ENCODE data around the gene TMED6. TPM values are rescaled to one million over a fixed set of nuclear protein-coding genes. Genes with fewer than 3 reads are reported as not detected.

Gene TMED6
- total and polyA plus RNA-seq, 2 experiments from 2014 or later = 0.29 TPM; not detected in 1

- peaks cover 34% of the 10 kb centered on the region for H3F3A ChIP-seq (replicated peaks; ENCODE audit: low read depth)
- no peak overlapping the region for H3K27ac ChIP-seq (ENCODE audit: low read depth)
- ATAC-seq = no peak
- peaks cover 16% of the 10 kb centered on the region for H4K20me1 ChIP-seq (replicated peaks; ENCODE audit: insufficient read depth)
- Mint-ChIP-seq H3K36me3 (ENCODE audit: low read depth) (peaks cover 67% of the 10 kb centered on the region), H3K4me3 (no peak overlapping the region), H3K27me3 (ENCODE audit: insufficient read depth, low read depth, poor library complexity) (peaks cover 11% of the 10 kb centered on the region), H3K9me3 (no peaks in the 10 kb centered on the region; the same call in 2 of the 3 replicates), H3K4me1 (peaks cover 10% of the 10 kb centered on the region; the same call in 2 of the 3 replicates), H3K27ac (no peak overlapping the region)
- H3K4me2 ChIP-seq = no peak overlapping the region
- no peak for DNase-seq (ENCODE audit: low spot score)
- H2AFZ ChIP-seq = no peak overlapping the region
- H3K27me3 ChIP-seq (ENCODE audit: insufficient read depth) = no peaks in the 10 kb centered on the region
- H3K4me3 ChIP-seq = no peak overlapping the region
- H3K4me1 ChIP-seq (ENCODE audit: insufficient read depth) = peaks cover 6% of the 10 kb centered on the region; the same call in 1 of the 2 replicates
- H3K79me2 ChIP-seq (replicated peaks; ENCODE audit: insufficient read depth) = peaks cover 47% of the 10 kb centered on the region
- peaks cover 23% of the 10 kb centered on the region for H3K36me3 ChIP-seq (ENCODE audit: insufficient read depth)
- TF ChIP-seq POLR2AphosphoS5 (IDR thresholded peaks at IDR 0.05; ENCODE audit: low read depth) (no peak), CTCF (conservative IDR thresholded peaks at IDR 0.05; ENCODE audit: low read depth in 2 of 2) (no peak), ZNF114 (CRISPR knock-in tag; IDR thresholded peaks at IDR 0.05) (no peak), JUNB (IDR thresholded peaks at IDR 0.05; ENCODE audit: unreplicated experiment) (no peak), EZH2 (IDR thresholded peaks at IDR 0.05; ENCODE audit: low read depth, unreplicated experiment) (no peak), ZNF462 (CRISPR knock-in tag; IDR thresholded peaks at IDR 0.05) (no peak), NANOG (IDR thresholded peaks at IDR 0.05; ENCODE audit: borderline replicate concordance) (no peak), CREB1 (CRISPR knock-in tag; IDR thresholded peaks at IDR 0.05; ENCODE audit: low read depth) (no peak), EZH2phosphoT487 (IDR thresholded peaks at IDR 0.05; ENCODE audit: unreplicated experiment) (no peak), REST (IDR thresholded peaks at IDR 0.05; ENCODE audit: unreplicated experiment) (no peak), STAT1 (IDR thresholded peaks at IDR 0.05; ENCODE audit: unreplicated experiment) (no peak), ZNF331 (CRISPR knock-in tag; IDR thresholded peaks at IDR 0.05; ENCODE audit: low read depth) (no peak), ETS1 (IDR thresholded peaks at IDR 0.05) (no peak)
- H3K9me2 ChIP-seq (ENCODE audit: insufficient read depth) = no peaks in the 10 kb centered on the region
Measured at GRCh38 chr16:69334696-69335095, 16.9 kb downstream of the TMED6 start.

All from GM23338 (cell line).